PC-3 (cell line): ENCODE data around the gene ZNF771. TPM values are rescaled to one million over a fixed set of nuclear protein-coding genes. Genes with fewer than 3 reads are reported as not detected.
"Not testable (repeated sequence)": the region's sequence is repeated elsewhere in the genome, so short reads cannot be mapped to it uniquely, and the experiment has no call there.

Experiments used
- ATAC-seq: fragments of 200-7000 bp; cut with Tn5 transposase; 2 replicates; pipeline ENCODE4 v1.9.1; 2020; ENCODE audit warnings: mild to moderate bottlenecking, moderate library complexity
- BruUV-seq: library from RNA; stranded (reverse); fragments of 400-500 nt; replicated peaks from 2 replicates; lab custom pipeline; 2021; lab: Mats Ljungman, UMichigan
- CTCF ChIA-PET: fragments of 300-600 bp; sonication (Branson Sonifier 250); formaldehyde crosslinking; loops from one replicate; lab custom pipeline; 2022; ENCODE audit warnings: antibody characterized with exemption; lab: Charles Lee
- POLR2A ChIA-PET: fragments of 300-600 bp; sonication (Branson Sonifier 250); formaldehyde crosslinking; loops from one replicate; lab custom pipeline; 2022; ENCODE audit warnings: antibody characterized with exemption; ENCODE audit not compliant: unreplicated experiment; lab: Charles Lee
- DNase-seq: peaks from one replicate; pipeline ENCODE4 v3.0.0-alpha.2; 2015
- H2AFZ ChIP-seq: fragments of 300-600 bp; sonication (generic); 2 replicates; pipeline ENCODE4 v1.6.0; 2016; ENCODE audit warnings: antibody characterized with exemption, low read length
- H3F3A ChIP-seq: fragments of 300-600 bp; sonication (generic); one replicate; pipeline ENCODE4 v1.6.0; 2017; ENCODE audit warnings: antibody characterized with exemption, low read length, control low read depth, mild to moderate bottlenecking; ENCODE audit not compliant: unreplicated experiment
- H3K27ac ChIP-seq: fragments of 300-600 bp; sonication (generic); 2 replicates; pipeline ENCODE4 v1.5.1; 2016; ENCODE audit warnings: mild to moderate bottlenecking, low read length
- H3K27me3 ChIP-seq: fragments of 300-600 bp; sonication (generic); 2 replicates; pipeline ENCODE4 v1.6.1; 2016; ENCODE audit warnings: low read length, mixed read lengths
- H3K36me3 ChIP-seq: fragments of 300-600 bp; sonication (generic); 2 replicates; pipeline ENCODE4 v1.6.1; 2016; ENCODE audit warnings: low read depth, mixed run types, low read length, mixed read lengths
- H3K4me1 ChIP-seq: fragments of 300-600 bp; sonication (generic); 2 replicates; pipeline ENCODE4 v1.5.1; 2016; ENCODE audit warnings: low read length; ENCODE audit not compliant: insufficient read depth
- H3K4me2 ChIP-seq: fragments of 300-600 bp; sonication (generic); 2 replicates; pipeline ENCODE4 v1.6.0; 2016; ENCODE audit warnings: low read length
- H3K4me3 ChIP-seq: fragments of 300-600 bp; sonication (generic); 2 replicates; pipeline ENCODE4 v1.5.1; 2016; ENCODE audit warnings: mild to moderate bottlenecking, low read length, mixed read lengths
- H3K79me2 ChIP-seq: fragments of 300-600 bp; sonication (generic); 2 replicates; pipeline ENCODE4 v1.6.1; 2017; ENCODE audit warnings: low read length, mixed read lengths
- H3K9ac ChIP-seq: fragments of 300-600 bp; sonication (generic); 2 replicates; pipeline ENCODE4 v1.6.0; 2016; ENCODE audit warnings: mild to moderate bottlenecking, low read length
- H3K9me2 ChIP-seq: fragments of 300-600 bp; sonication (generic); replicated peaks from 2 replicates; pipeline ENCODE4 v1.6.1; 2016; ENCODE audit warnings: mixed run types, low read length, mixed read lengths
- H3K9me3 ChIP-seq: fragments of 300-600 bp; sonication (generic); 2 replicates; pipeline ENCODE4 v1.6.1; 2016; ENCODE audit warnings: low read length, mixed read lengths
- H4K20me1 ChIP-seq: fragments of 300-600 bp; sonication (generic); 2 replicates; pipeline ENCODE4 v1.6.1; 2016; ENCODE audit warnings: low read length, mixed read lengths
- CTCF ChIP-seq: fragments of 300-600 bp; sonication (generic); conservative IDR thresholded peaks from 2 replicates; pipeline ENCODE4 v1.5.1; 2017; ENCODE audit warnings: antibody characterized with exemption, low read depth, mild to moderate bottlenecking, low read length
- EZH2 ChIP-seq: fragments of 300-600 bp; sonication (generic); IDR thresholded peaks from one replicate; pipeline ENCODE4 v1.6.1; 2017; ENCODE audit warnings: antibody characterized with exemption, mild to moderate bottlenecking, low read length; ENCODE audit not compliant: unreplicated experiment
- EZH2phosphoT487 ChIP-seq: fragments of 300-600 bp; sonication (generic); IDR thresholded peaks from 2 replicates; pipeline ENCODE4 v1.6.1; 2018; ENCODE audit warnings: mild to moderate bottlenecking, antibody characterized with exemption, low read length, borderline replicate concordance
- intact Hi-C: fragments of 100-400 bp; cut with micrococcal nuclease; formaldehyde crosslinking; loops from 2 replicates; pipeline ENCODE4 v1.9.0; 2023
- total RNA-seq: library from RNA; depleted of rRNA; stranded (reverse); fragments of >200 nt; gene quantifications from 2 replicates; pipeline ENCODE4 v1.2.3, GENCODE V29; 2014; rRNA removed

Gene ZNF771
- total RNA-seq, 1 experiment from 2014 or later = 3.6 TPM

GRCh38 chr16:30459456-30459855, 52.0 kb downstream of the ZNF771 start:
- ATAC-seq (no peak), DNase-seq (no peak)
- ChIA-PET CTCF (no interaction called here), POLR2A (no interaction called here)
- Histone ChIP-seq H3K4me2 (no peak overlapping the region), H3K9me2 (no peaks in the 10 kb centered on the region), H3F3A (no peaks in the 10 kb centered on the region), H3K4me1 (no peaks in the 10 kb centered on the region), H3K27me3 (no peaks in the 10 kb centered on the region), H3K9me3 (no peaks in the 10 kb centered on the region), H4K20me1 (no peaks in the 10 kb centered on the region), H3K79me2 (no peaks in the 10 kb centered on the region), H3K4me3 (no peak overlapping the region), H2AFZ (no peak overlapping the region), H3K27ac (no peak overlapping the region), H3K36me3 (no peaks in the 10 kb centered on the region), H3K9ac (no peak overlapping the region)
- intact Hi-C loops = no loop called here
- no TSS peak for BruUV-seq
- TF ChIP-seq EZH2 (no peak), EZH2phosphoT487 (no peak), CTCF (no peak)

- POLR2A ChIA-PET, H3K4me3 ChIP-seq, H3K79me2 ChIP-seq, H3K9me2 ChIP-seq, intact Hi-C loops, H3K27me3 ChIP-seq, H3K9me3 ChIP-seq, DNase-seq, CTCF ChIA-PET, H3F3A ChIP-seq, H3K9ac ChIP-seq, H3K4me1 ChIP-seq, H3K27ac ChIP-seq, BruUV-seq, H3K4me2 ChIP-seq, H3K36me3 ChIP-seq, H4K20me1 ChIP-seq, H2AFZ ChIP-seq, ATAC-seq: not testable (repeated sequence)
Measured at GRCh38 chr16:30461426-30461825, 54.0 kb downstream of the ZNF771 start.

- no peak overlapping the region for H3K4me3 ChIP-seq
- BruUV-seq = no TSS peak
- ChIA-PET CTCF (no interaction called here), POLR2A (no interaction called here)
- no peaks in the 10 kb centered on the region for H3K27me3 ChIP-seq
- ATAC-seq = no peak
- H3K9me2 ChIP-seq = no peaks in the 10 kb centered on the region
- H3F3A ChIP-seq = no peaks in the 10 kb centered on the region
- no peaks in the 10 kb centered on the region for H4K20me1 ChIP-seq
- intact Hi-C loops = no loop called here
- no peak for DNase-seq
- no peaks in the 10 kb centered on the region for H3K36me3 ChIP-seq
- H3K27ac ChIP-seq = no peak overlapping the region
- H3K9ac ChIP-seq = no peak overlapping the region
- TF ChIP-seq CTCF (no peak), EZH2phosphoT487 (no peak), EZH2 (no peak)
- H3K9me3 ChIP-seq = no peaks in the 10 kb centered on the region
- H3K79me2 ChIP-seq = no peaks in the 10 kb centered on the region
- no peaks in the 10 kb centered on the region for H3K4me1 ChIP-seq
- H3K4me2 ChIP-seq = no peak overlapping the region
- H2AFZ ChIP-seq = no peak overlapping the region
Measured at GRCh38 chr16:30464078-30464477, 56.7 kb downstream of the ZNF771 start.

Other genes starting within 250 kb of the ZNF771 start
- 8.4 and 10.3 TPM in 2 replicates for gene CORO1A, start 224.0 kb upstream of the ZNF771 start, total RNA-seq
- gene BOLA2B, start 213.9 kb upstream of the ZNF771 start, total RNA-seq = 143 and 162 TPM in 2 replicates
- gene SLX1A, start 213.7 kb upstream of the ZNF771 start, total RNA-seq = 83.4 and 91.9 TPM in 2 replicates
- 8.5 and 14.6 TPM in 2 replicates for gene SULT1A3, start 208.4 kb upstream of the ZNF771 start, total RNA-seq
- 0.29 and 4.3 TPM in 2 replicates for gene NPIPB13, start 159.1 kb upstream of the ZNF771 start, total RNA-seq
- 30.0 and 43.3 TPM in 2 replicates for gene CD2BP2, start 52.3 kb upstream of the ZNF771 start, total RNA-seq
- 36.0 and 52.4 TPM in 2 replicates for gene TBC1D10B, start 37.1 kb upstream of the ZNF771 start, total RNA-seq
- gene MYL11, start 32.8 kb upstream of the ZNF771 start, total RNA-seq = not detected in 2 replicates
- 0.55 TPM in 1 of 2 replicates, not detected in the other for gene SEPTIN1, start 25.0 kb upstream of the ZNF771 start, total RNA-seq
- gene ZNF48, start 12.2 kb upstream of the ZNF771 start, total RNA-seq = 8.9 and 14.2 TPM in 2 replicates
- gene DCTPP1, start 22.4 kb downstream of the ZNF771 start, total RNA-seq = 63.1 and 64.1 TPM in 2 replicates
- gene SEPHS2, start 38.3 kb downstream of the ZNF771 start, total RNA-seq = 8.4 and 16.8 TPM in 2 replicates
- gene ITGAL, start 65.1 kb downstream of the ZNF771 start, total RNA-seq = not detected in 2 replicates
- gene ZNF768, start 119.0 kb downstream of the ZNF771 start, total RNA-seq = 31.2 and 46.7 TPM in 2 replicates
- gene ZNF747, start 127.3 kb downstream of the ZNF771 start, total RNA-seq = 7.9 and 8.9 TPM in 2 replicates
- 8.1 and 12.8 TPM in 2 replicates for gene ZNF764, start 150.8 kb downstream of the ZNF771 start, total RNA-seq
- gene ZNF688, start 164.1 kb downstream of the ZNF771 start, total RNA-seq = 5.5 and 14.3 TPM in 2 replicates
- gene ZNF785, start 178.1 kb downstream of the ZNF771 start, total RNA-seq = 4.9 and 5.0 TPM in 2 replicates
- 6.0 and 6.9 TPM in 2 replicates for gene ZNF689, start 202.8 kb downstream of the ZNF771 start, total RNA-seq
- gene PRR14, start 243.4 kb downstream of the ZNF771 start, total RNA-seq = 9.6 and 14.5 TPM in 2 replicates